HG03103 (cell line): ENCODE data around the gene DUSP8.
"Not testable (repeated sequence)": the region's sequence is repeated elsewhere in the genome, so short reads cannot be mapped to it uniquely, and the experiment has no call there.

Experiments
- ATAC-seq: cut with Tn5 transposase; IDR thresholded peaks from one replicate; pipeline ENCODE4 v1.9.1; 2021; ENCODE audit warnings: low read depth; ENCODE audit not compliant: unreplicated experiment

The DUSP8 gene

DNA sequence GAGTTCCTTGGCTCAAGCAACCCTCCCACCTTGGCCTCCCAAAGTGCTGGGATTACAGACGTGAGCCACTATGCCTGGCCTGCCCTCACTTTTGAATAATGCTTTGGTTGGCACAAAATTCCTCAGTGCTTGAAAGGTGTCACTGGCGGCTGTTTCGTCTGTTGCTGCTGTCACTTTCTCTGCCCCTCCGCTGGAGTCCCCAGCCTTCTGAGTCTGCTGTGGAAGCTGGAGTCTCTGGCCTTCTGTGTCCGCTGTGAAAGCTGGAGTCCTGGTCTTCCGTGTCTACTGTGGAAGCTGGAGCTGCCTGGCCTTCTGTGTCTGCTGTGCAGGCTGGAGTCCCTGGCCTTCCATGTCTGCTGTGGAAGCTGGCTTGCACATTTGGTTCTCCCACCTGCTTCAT is 17.9 kb upstream of the DUSP8 start:
- no peak for ATAC-seq

DNA sequence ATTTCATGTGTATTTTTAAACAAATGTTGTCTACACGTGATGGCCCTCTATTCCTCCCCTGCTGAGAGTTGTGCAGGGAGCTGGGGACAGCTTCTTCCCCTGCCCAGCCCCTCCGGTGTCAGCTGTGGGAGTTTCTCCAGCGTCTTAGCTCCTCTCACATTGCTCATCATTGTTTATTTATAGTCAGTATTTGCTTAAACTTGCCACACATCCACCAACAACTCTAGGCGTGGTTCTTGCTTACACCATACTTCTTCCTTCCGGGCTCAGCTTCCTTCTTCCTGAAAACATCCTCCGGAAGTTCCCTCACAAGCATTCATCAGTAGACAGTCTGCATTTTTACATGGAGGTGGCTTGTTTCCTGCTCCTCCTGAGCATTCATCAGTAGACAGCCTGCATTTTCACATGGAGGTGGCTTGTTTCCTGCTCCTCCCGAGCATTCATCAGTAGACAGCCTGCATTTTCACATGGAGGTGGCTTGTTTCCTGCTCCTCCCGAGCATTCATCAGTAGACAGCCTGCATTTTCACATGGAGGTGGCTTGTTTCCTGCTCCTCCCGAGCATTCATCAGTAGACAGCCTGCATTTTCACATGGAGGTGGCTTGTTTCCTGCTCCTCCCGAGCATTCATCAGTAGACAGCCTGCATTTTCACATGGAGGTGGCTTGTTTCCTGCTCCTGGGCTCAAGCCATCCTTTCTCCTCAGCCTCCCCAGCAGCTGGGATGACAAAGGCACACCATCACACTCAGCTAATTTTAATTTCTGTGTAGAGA is 17.3 kb upstream of the DUSP8 start:
- not testable (repeated sequence) for ATAC-seq

GRCh38 chr11:1586699-1587098 is 14.6 kb upstream of the DUSP8 start:
- no peak for ATAC-seq

DNA sequence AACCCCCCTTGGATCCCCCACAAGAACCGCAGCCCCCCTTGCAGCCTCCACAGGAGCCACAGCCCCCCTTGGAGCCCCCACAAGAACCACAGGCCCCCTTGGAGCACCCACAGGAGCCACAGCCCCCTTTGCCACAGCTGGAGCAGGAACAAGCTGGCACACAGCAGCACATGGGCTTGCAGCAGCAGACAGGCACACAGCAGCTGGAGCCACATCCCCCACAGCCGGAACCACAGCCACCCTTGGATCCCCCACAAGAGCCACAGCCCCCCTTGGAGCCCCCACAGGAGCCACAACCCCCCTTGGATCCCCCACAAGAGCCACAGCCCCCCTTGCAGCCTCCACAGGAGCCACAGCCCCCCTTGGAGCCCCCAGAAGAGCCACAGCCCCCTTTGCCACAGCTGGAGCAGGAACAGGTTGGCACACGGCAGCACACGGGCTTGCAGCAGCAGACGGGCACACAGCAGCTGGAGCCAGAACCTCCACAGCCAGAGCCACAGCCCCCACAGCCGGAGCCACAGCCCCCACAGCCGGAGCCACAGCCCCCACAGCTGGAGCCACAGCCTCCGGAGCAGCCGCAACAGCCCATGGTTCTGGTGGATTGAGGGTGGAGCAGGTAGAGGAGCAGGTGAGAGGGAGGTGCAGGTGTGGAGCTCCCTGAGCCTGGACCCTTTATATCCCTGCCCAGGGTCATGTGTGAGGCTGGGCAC is 12.7 kb upstream of the DUSP8 start, which contains the start of gene KRTAP5-1:
Gene KRTAP5-1 (minus strand): TSS at position 623 of the 710 bp plus-strand sequence. CDS start 34 bp downstream, at position 589.
- ATAC-seq = not testable (repeated sequence)

DNA sequence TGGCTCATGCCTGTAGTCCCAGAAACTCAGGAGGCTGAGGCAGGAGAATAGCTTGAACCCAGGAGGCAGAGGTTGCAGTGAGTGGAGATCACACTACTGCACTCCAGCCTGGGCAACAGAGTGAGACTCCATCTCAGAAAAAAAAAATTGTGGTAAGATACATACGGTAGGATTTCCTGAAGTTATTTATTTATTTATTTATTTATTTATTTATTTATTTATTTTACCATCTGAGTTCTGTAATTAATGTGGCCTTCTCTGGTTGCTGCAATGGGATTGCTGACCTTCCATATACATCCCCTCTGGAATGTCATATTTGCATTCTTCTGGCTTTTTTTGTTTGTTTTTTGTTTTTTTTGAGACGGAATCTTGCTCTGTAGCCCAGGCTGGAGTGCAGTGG is 10.8 kb upstream of the DUSP8 start:
- ATAC-seq = not testable (repeated sequence)

DNA sequence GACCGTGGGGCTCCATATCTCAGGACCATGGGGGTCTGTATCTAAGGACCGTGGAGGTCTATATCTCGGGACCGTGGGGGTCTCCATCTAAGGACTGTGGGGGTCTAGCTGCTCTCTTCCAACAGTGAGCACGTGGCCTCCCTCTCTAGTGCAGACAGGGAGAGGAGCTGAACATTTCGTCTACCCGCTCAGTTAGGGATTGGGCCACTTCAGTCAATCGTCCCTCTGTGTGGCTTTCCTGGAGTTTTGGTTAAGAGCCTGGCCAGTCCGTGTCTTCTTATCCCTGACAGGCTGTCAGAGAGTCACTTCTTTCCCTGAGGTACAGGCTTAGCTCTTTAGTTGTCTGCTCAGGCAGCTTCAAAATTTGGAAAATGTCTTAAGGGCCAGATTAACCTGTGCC is 9.9 kb upstream of the DUSP8 start:
- no peak for ATAC-seq

DNA sequence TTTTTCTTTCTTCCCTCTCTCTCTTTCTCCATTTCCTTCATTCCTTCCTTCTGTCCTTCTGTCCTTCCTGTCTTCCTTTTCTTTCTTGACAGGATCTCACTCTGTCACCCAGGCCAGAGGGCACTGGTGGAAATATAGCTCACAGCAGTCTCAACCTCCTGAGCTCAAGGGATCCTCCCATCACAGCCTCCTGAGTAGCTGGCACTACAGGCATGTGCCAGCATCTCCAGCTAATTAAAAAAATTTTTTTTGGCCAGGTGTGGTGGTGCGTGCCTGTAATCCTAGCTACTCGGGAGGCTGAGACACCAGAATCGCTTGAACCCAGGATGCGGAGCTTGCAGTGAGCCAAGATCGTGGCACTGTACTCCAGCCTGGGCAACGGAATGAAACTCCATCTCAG is 4.8 kb upstream of the DUSP8 start:
- ATAC-seq = no peak

DNA sequence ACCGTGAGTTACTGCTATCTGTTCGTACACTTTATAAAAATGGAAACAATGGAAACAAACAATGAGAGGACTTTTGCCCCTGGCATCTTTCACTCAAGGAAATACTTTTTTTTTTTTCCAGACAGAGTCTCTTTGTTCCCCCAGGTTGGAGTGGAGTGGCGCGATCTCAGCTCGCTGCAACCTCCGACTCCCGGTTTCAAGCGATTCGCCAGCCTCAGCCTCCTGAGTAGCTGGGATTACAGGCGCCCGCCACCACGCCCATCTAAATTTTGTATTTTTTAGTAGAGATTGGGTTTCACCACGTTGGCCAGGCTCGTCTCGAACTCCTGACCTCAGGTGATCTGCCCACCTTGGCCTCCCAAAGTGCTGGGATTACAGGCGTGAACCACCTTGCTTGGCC is 3.7 kb upstream of the DUSP8 start:
- ATAC-seq = not testable (repeated sequence)

- ATAC-seq = no peak
Measured at GRCh38 chr11:1574933-1575242, 2.8 kb upstream of the DUSP8 start.

GRCh38 chr11:1574238-1574932 is 2.3 kb upstream of the DUSP8 start:
- no peak for ATAC-seq

DNA sequence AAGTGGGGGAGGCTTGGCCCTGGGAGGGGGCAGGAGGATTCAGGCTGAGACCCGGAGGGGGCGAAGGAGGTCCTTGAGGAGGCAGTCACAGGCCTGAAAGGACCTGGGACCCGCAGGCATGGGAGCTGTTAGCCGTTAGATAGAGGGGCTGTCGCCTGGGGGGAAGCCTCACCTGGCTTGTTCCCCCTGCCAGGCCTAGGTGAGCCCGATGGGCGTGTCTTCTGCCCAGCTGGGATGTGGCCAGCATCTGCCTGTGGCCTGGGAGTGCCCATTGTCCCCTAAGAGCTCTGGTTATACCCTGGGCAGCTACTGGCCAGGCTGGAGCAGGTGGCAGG is 1.8 kb upstream of the DUSP8 start:
- ATAC-seq = no peak

- ATAC-seq = no peak
Measured at GRCh38 chr11:1573077-1573902, 1.2 kb upstream of the DUSP8 start.

DNA sequence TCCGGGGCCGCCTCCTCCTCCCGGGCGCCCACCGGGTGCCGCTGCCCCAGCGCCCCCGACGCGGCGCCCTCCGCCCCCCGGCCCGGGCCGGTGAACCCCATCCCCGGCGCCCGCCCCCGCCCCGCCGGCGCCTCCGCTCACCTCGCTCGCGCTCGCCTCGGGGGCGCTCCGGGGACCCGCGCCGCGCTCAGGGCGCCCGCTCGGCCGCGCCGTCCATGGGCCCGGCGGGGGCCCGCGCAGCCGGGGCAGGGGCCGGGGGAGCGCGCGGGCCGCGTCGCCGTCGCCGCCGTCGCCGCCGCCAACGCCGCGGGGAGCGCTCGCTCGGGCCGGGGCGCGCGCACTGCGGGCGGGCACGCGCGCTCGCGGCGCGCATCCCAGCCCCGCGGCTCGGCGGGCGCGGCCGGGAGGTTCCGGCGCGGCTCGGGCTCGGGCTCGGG is 293 bp downstream of the DUSP8 start:
- no peak for ATAC-seq

DNA sequence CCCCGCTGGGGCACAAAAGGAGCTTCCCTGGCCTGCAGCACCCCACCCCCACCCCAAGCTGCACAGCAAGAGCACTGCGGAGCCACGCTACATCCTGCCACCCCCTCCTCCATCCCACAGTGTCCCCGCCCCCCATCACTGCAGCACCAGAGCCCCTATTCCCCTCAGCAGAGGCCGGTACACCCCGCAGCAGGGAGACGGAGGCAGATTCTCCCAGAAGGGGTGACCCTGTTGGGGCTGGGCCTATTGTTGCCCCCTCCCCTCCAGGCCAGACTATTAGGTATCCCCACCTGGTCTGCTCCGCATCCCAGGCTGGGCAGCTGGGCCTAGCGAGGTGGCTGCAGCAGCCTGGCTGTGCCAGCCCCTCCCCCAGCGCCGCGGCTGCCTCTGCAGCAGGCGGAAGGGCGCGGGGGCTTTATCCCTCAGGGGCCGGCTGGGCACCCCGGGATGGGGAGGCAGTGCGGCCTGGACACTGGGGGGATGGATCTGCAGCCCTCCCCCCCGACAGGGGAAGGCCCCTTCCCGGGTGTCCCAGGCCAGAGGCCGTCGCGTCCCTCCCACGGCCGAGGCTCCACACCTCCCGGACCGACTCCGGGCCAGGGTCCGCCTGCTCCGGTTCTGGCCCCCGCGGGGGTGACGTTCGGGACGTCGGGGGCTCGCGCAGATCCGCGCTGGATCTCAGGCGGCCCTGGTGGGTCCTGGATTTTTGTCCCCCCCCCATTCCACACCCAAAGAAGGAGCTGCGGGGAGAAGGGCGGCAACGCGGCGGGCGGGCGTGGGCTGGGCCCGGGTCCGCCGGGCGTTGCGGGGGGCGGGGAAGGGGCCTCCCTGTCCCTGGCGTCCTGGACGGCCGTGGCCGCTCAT is 943 bp downstream of the DUSP8 start:
- no peak for ATAC-seq

GRCh38 chr11:1570531-1570895 is 1.6 kb downstream of the DUSP8 start:
- ATAC-seq = no peak

DNA sequence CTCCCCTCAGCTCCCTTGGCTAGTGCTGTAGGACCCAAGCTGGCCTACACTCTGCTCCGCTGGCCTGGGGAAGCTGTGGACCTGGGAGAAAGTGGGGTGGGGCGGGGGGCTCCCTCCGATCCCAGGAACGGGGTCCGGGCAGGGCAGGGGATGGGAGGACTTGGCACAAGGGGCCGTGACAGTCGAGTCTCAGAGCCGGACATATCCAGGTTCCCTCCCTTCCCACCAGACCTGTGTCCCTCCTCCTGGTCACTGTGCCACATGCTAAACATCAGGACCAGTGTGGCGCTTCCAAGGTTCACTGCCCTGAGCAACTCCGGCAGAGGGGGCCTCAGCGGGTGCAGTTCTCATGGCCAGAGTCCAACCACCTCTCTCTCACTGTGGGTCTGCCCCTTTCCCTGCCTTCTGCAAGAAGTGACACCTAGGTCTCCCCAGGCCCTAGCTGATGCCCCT is 2.0 kb downstream of the DUSP8 start:
- no peak for ATAC-seq

- no peak for ATAC-seq
Measured at GRCh38 chr11:1569251-1569780, 2.8 kb downstream of the DUSP8 start.

- no peak for ATAC-seq
Measured at GRCh38 chr11:1568441-1568911, 3.6 kb downstream of the DUSP8 start.

GRCh38 chr11:1567721-1568100 is 4.4 kb downstream of the DUSP8 start:
- ATAC-seq = no peak
